Testis (tissue), 2 donors: ENCODE measurements around the gene EGFL8.

Experiments used
- POLR2A ChIP-seq: fragments of 450-650 bp; IDR thresholded peaks from one replicate; pipeline ENCODE4 v1.6.1; 2017; ENCODE audit warnings: antibody characterized with exemption, mild to moderate bottlenecking, moderate library complexity
- TF ChIP-seq, protein P1 (sequence below), 3 experiments: fragments of 450-650 bp in 2 of 3; fragments of 200-600 bp in 1 of 3; sonication (generic) in 1 of 3; IDR thresholded peaks; one replicate each; pipeline ENCODE4 v1.5.1; 2016 to 2019; ENCODE audit warnings: antibody characterized with exemption in 3 of 3, mild to moderate bottlenecking in 2 of 3, moderate library complexity in 1 of 3

GRCh38 chr6:32181148-32181702, 16.8 kb downstream of the EGFL8 start:
- TF ChIP-seq, protein P1, sequence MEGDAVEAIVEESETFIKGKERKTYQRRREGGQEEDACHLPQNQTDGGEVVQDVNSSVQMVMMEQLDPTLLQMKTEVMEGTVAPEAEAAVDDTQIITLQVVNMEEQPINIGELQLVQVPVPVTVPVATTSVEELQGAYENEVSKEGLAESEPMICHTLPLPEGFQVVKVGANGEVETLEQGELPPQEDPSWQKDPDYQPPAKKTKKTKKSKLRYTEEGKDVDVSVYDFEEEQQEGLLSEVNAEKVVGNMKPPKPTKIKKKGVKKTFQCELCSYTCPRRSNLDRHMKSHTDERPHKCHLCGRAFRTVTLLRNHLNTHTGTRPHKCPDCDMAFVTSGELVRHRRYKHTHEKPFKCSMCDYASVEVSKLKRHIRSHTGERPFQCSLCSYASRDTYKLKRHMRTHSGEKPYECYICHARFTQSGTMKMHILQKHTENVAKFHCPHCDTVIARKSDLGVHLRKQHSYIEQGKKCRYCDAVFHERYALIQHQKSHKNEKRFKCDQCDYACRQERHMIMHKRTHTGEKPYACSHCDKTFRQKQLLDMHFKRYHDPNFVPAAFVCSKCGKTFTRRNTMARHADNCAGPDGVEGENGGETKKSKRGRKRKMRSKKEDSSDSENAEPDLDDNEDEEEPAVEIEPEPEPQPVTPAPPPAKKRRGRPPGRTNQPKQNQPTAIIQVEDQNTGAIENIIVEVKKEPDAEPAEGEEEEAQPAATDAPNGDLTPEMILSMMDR (IDR thresholded peaks at IDR 0.05), result no peak
- TF ChIP-seq POLR2A, result no peak
